ENCODE results near the gene ZBTB3. TPM values are rescaled to one million over a fixed set of nuclear protein-coding genes. Genes with fewer than 3 reads are reported as not detected.

ZBTB3 gene
- 1 to 10 TPM; 3.9 to 4.0 TPM for total RNA-seq

- no peaks in the 10 kb centered on the region for H3K27me3 ChIP-seq
- peak within 1 kb of the TSS; percentile 11 to 57 for H3K4me3 ChIP-seq
- intact Hi-C loops (cut with DNase I): no loop called here
- TF ChIP-seq CTCF (IDR thresholded peaks at IDR 0.05) (peak in 3 of 7 experiments; percentile 34 to 58 (median 36)), POLR2A (IDR thresholded peaks at IDR 0.05) (peak; percentile 40 to 94 (median 83))
- 0% methylated on average over 31 to 47 of the region's 47 CpGs for WGBS, 2 donors
- no peaks in the 10 kb centered on the region for H3K9me3 ChIP-seq
- ATAC-seq (peak; percentile 96), DNase-seq (peak; percentile 98 to 99 (median 98))
- H3K4me1 ChIP-seq: peaks cover 43% of the 10 kb centered on the region
- H3K36me3 ChIP-seq (replicated peaks in 1 of 2; ENCODE audit: insufficient read depth in 1 of 2, low read depth in 2 of 2): no peaks in the 10 kb centered on the region
- H3K27ac ChIP-seq: peak within 1 kb of the TSS; percentile 82 to 98 (median 92)
Observed at GRCh38 chr11:62753736-62754603, at the start of gene ZBTB3. Gene ZBTB3 (minus strand): TSS chr11:62754160. CDS start chr11:62753664, 496 bp downstream.

- Histone ChIP-seq H3K27ac (no peak overlapping the region), H3K4me3 (no peak overlapping the region), H3K9me3 (no peaks in the 10 kb centered on the region), H3K4me1 (peaks cover 18% of the 10 kb centered on the region), H3K36me3 (replicated peaks in 1 of 2; ENCODE audit: insufficient read depth in 1 of 2, low read depth in 2 of 2) (peaks cover 6 to 36% of the 10 kb centered on the region in 2 donors), H3K27me3 (no peaks in the 10 kb centered on the region)
- intact Hi-C loops (cut with DNase I): no loop called here
- TF ChIP-seq CTCF (IDR thresholded peaks at IDR 0.05) (no peak), POLR2A (IDR thresholded peaks at IDR 0.05) (no peak)
- ATAC-seq: no peak
- WGBS, 2 donors: 74 to 84% methylated on average over 4 of the region's 4 CpGs
- no peak for DNase-seq
Observed at GRCh38 chr11:62801071-62801470, 47.1 kb upstream of the ZBTB3 start.

- no peak overlapping the region for H3K4me3 ChIP-seq
- DNase-seq (no peak), ATAC-seq (no peak)
- peaks cover 6 to 50% of the 10 kb centered on the region in 2 donors for H3K36me3 ChIP-seq (replicated peaks in 1 of 2; ENCODE audit: insufficient read depth in 1 of 2, low read depth in 2 of 2)
- intact Hi-C loops (cut with DNase I): no loop called here
- no peaks in the 10 kb centered on the region for H3K27me3 ChIP-seq
- peaks cover 12% of the 10 kb centered on the region for H3K4me1 ChIP-seq
- TF ChIP-seq POLR2A (IDR thresholded peaks at IDR 0.05) (no peak), CTCF (IDR thresholded peaks at IDR 0.05) (no peak)
- H3K9me3 ChIP-seq: no peaks in the 10 kb centered on the region
- 88 to 91% methylated on average over 8 to 10 of the region's 10 CpGs for WGBS, 2 donors
- H3K27ac ChIP-seq: no peak overlapping the region
Observed at GRCh38 chr11:62799486-62799885, 45.5 kb upstream of the ZBTB3 start.

- Histone ChIP-seq H3K27me3 (no peaks in the 10 kb centered on the region), H3K27ac (no peak overlapping the region), H3K4me1 (peaks cover 8% of the 10 kb centered on the region), H3K4me3 (no peak overlapping the region), H3K36me3 (replicated peaks in 1 of 2; ENCODE audit: insufficient read depth in 1 of 2, low read depth in 2 of 2) (peaks cover 11 to 50% of the 10 kb centered on the region in 2 donors), H3K9me3 (no peaks in the 10 kb centered on the region)
- 82 to 92% methylated on average over 7 of the region's 7 CpGs for WGBS, 2 donors
- ATAC-seq: no peak
- intact Hi-C loops (cut with DNase I): no loop called here
- no peak for DNase-seq
- TF ChIP-seq CTCF (IDR thresholded peaks at IDR 0.05): no peak
- no peak for TF ChIP-seq POLR2A (IDR thresholded peaks at IDR 0.05)
Observed at GRCh38 chr11:62796281-62796680, 42.3 kb upstream of the ZBTB3 start.
